ENCODE results near the gene GUCY1A2.
"Not testable (repeated sequence)": the region's sequence is repeated elsewhere in the genome, so short reads cannot be mapped to it uniquely, and the experiment has no call there.

The GUCY1A2 gene

DNA sequence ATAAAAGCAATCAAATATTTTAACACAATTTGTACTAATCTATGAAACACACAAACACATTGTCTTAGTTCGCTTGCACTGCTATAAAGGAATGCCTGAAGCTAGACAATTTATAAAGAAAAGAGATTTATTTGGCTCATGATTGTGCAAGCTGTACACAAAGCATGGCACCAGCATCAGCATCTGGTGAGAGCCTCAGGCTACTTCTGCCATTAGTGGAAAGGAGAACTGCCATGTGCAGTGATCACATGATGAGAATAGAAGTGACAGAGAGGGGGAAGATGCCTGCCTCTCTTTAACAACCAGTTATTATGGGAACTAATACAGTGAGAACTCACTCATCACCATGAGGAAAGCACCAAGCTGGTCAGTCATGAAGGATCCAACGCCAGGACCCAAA is 105.1 kb downstream of the GUCY1A2 start:
- Histone ChIP-seq H3K4me2 (ENCODE audit: insufficient read depth, low read length) (no peak overlapping the region), H4K20me1 (ENCODE audit: insufficient read depth, low read length) (no peaks in the 10 kb centered on the region), H3K4me1 (ENCODE audit: insufficient read depth, low read length) (no peaks in the 10 kb centered on the region), H3K36me3 (ENCODE audit: insufficient read depth, low read length) (no peaks in the 10 kb centered on the region), H3K9me3 (ENCODE audit: insufficient read depth, low read length, severe bottlenecking) (peaks cover 2% of the 10 kb centered on the region), H3K4me3 (ENCODE audit: low read depth in 1 of 2, low read length in 2 of 2) (no peak overlapping the region), H3K27ac (ENCODE audit: low read length) (no peak overlapping the region), H2AFZ (ENCODE audit: low read depth, low read length) (no peak overlapping the region), H3K9ac (ENCODE audit: low read depth, low read length) (no peak overlapping the region), H3K27me3 (ENCODE audit: insufficient read depth, low read length, poor library complexity) (no peaks in the 10 kb centered on the region), H3K79me2 (ENCODE audit: insufficient read depth, low read length) (no peaks in the 10 kb centered on the region)
- ATAC-seq (ENCODE audit: insufficient read depth, low read depth) (no peak), DNase-seq (no peak)
- TF ChIP-seq, protein P1, sequence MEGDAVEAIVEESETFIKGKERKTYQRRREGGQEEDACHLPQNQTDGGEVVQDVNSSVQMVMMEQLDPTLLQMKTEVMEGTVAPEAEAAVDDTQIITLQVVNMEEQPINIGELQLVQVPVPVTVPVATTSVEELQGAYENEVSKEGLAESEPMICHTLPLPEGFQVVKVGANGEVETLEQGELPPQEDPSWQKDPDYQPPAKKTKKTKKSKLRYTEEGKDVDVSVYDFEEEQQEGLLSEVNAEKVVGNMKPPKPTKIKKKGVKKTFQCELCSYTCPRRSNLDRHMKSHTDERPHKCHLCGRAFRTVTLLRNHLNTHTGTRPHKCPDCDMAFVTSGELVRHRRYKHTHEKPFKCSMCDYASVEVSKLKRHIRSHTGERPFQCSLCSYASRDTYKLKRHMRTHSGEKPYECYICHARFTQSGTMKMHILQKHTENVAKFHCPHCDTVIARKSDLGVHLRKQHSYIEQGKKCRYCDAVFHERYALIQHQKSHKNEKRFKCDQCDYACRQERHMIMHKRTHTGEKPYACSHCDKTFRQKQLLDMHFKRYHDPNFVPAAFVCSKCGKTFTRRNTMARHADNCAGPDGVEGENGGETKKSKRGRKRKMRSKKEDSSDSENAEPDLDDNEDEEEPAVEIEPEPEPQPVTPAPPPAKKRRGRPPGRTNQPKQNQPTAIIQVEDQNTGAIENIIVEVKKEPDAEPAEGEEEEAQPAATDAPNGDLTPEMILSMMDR (IDR thresholded peaks at IDR 0.05; ENCODE audit: borderline replicate concordance, extremely low read depth, low read length, poor library complexity, severe bottlenecking): no peak
- no peak for TF ChIP-seq EZH2 (IDR thresholded peaks at IDR 0.05; ENCODE audit: borderline replicate concordance, low read depth, low read length, severe bottlenecking)

DNA sequence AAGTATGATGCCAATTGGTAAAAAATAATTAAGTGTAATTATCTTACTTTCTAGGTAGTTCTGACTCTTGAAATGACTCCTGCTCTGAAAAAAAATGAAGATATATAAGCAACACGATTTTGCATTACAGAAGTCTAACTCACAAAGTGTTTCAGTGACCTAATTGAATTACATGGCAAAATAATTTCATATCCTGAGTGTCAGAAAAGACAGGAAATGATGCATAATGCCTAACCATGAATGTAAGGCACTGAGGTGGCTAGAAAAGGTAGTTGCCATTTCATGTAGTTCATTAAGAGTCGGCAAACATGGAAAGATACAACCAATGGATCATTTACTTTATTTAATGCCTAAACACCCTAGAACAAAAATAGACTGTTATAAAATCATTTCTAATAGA is 113.5 kb downstream of the GUCY1A2 start:
- DNase-seq (no peak), ATAC-seq (ENCODE audit: insufficient read depth, low read depth) (no peak)
- Histone ChIP-seq H3K4me1 (ENCODE audit: insufficient read depth, low read length) (no peaks in the 10 kb centered on the region), H3K27ac (ENCODE audit: low read length) (no peak overlapping the region), H3K9me3 (ENCODE audit: insufficient read depth, low read length, severe bottlenecking) (no peaks in the 10 kb centered on the region), H3K4me2 (ENCODE audit: insufficient read depth, low read length) (no peak overlapping the region), H4K20me1 (ENCODE audit: insufficient read depth, low read length) (no peaks in the 10 kb centered on the region), H3K4me3 (ENCODE audit: low read depth in 1 of 2, low read length in 2 of 2) (no peak overlapping the region), H3K27me3 (ENCODE audit: insufficient read depth, low read length, poor library complexity) (no peaks in the 10 kb centered on the region), H2AFZ (ENCODE audit: low read depth, low read length) (no peak overlapping the region), H3K79me2 (ENCODE audit: insufficient read depth, low read length) (no peaks in the 10 kb centered on the region), H3K9ac (ENCODE audit: low read depth, low read length) (no peak overlapping the region), H3K36me3 (ENCODE audit: insufficient read depth, low read length) (no peaks in the 10 kb centered on the region)
- no peak for TF ChIP-seq EZH2 (IDR thresholded peaks at IDR 0.05; ENCODE audit: borderline replicate concordance, low read depth, low read length, severe bottlenecking)

DNA sequence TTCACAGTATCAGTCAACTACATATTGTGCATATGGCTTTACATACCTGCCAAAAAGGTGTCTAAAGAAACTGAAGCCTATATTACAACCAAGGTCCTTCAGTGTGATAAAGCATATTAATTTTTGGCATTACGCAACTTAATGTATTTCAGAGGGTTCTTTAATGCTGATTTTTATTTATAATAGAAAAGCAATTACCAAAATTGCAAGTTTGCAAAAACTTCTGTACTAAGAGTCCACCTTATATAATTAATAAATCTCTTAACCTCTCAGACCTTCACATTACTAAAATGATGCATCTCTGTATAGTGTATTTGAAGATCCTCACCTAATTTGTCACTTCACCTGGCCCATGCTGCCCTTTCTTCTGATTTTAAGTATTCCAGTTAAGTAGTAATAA is 128.6 kb downstream of the GUCY1A2 start:
- no peak for TF ChIP-seq EZH2 (IDR thresholded peaks at IDR 0.05; ENCODE audit: borderline replicate concordance, low read depth, low read length, severe bottlenecking)
- TF ChIP-seq, protein P1 (IDR thresholded peaks at IDR 0.05; ENCODE audit: borderline replicate concordance, extremely low read depth, low read length, poor library complexity, severe bottlenecking): no peak
- H3K9me3 ChIP-seq (ENCODE audit: insufficient read depth, low read length, severe bottlenecking): no peaks in the 10 kb centered on the region
- H3K27ac ChIP-seq (ENCODE audit: low read length): no peak overlapping the region
- H4K20me1 ChIP-seq (ENCODE audit: insufficient read depth, low read length): no peaks in the 10 kb centered on the region
- H3K27me3 ChIP-seq (ENCODE audit: insufficient read depth, low read length, poor library complexity): no peaks in the 10 kb centered on the region
- ATAC-seq (ENCODE audit: insufficient read depth, low read depth): no peak
- no peak for DNase-seq
- H2AFZ ChIP-seq (ENCODE audit: low read depth, low read length): no peak overlapping the region
- no peaks in the 10 kb centered on the region for H3K79me2 ChIP-seq (ENCODE audit: insufficient read depth, low read length)
- no peaks in the 10 kb centered on the region for H3K36me3 ChIP-seq (ENCODE audit: insufficient read depth, low read length)
- no peaks in the 10 kb centered on the region for H3K4me1 ChIP-seq (ENCODE audit: insufficient read depth, low read length)
- H3K4me2 ChIP-seq (ENCODE audit: insufficient read depth, low read length): no peak overlapping the region
- no peak overlapping the region for H3K4me3 ChIP-seq (ENCODE audit: low read depth in 1 of 2, low read length in 2 of 2)
- H3K9ac ChIP-seq (ENCODE audit: low read depth, low read length): no peak overlapping the region

DNA sequence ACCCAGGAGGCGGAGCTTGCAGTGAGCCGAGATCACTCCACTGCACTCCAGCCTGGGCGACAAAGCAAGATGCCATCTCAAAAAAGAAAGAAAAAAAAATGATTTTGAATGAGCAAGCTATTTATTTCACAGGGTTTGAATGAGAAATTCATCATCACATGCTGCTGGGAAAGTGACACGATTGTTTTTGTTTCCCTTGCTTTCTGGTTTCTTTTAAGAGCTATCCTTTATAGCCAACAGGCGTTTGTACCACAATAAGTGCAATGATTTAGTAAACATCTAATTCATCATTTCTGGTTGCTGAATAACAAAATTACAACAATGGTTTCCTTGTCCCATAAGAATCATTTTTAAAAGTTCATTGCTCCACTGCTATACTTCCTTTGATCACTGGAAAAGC is 129.9 kb downstream of the GUCY1A2 start:
- Histone ChIP-seq H3K27me3 (ENCODE audit: insufficient read depth, low read length, poor library complexity) (no peaks in the 10 kb centered on the region), H3K4me3 (ENCODE audit: low read depth in 1 of 2, low read length in 2 of 2) (no peak overlapping the region), H3K79me2 (ENCODE audit: insufficient read depth, low read length) (no peaks in the 10 kb centered on the region), H3K4me2 (ENCODE audit: insufficient read depth, low read length) (no peak overlapping the region), H3K9ac (ENCODE audit: low read depth, low read length) (no peak overlapping the region), H3K4me1 (ENCODE audit: insufficient read depth, low read length) (no peaks in the 10 kb centered on the region), H3K27ac (ENCODE audit: low read length) (no peak overlapping the region), H3K36me3 (ENCODE audit: insufficient read depth, low read length) (no peaks in the 10 kb centered on the region), H4K20me1 (ENCODE audit: insufficient read depth, low read length) (no peaks in the 10 kb centered on the region), H2AFZ (ENCODE audit: low read depth, low read length) (no peak overlapping the region), H3K9me3 (ENCODE audit: insufficient read depth, low read length, severe bottlenecking) (no peaks in the 10 kb centered on the region)
- DNase-seq (no peak), ATAC-seq (ENCODE audit: insufficient read depth, low read depth) (no peak)
- TF ChIP-seq EZH2 (IDR thresholded peaks at IDR 0.05; ENCODE audit: borderline replicate concordance, low read depth, low read length, severe bottlenecking): no peak
- TF ChIP-seq, protein P1 (IDR thresholded peaks at IDR 0.05; ENCODE audit: borderline replicate concordance, extremely low read depth, low read length, poor library complexity, severe bottlenecking): no peak

DNA sequence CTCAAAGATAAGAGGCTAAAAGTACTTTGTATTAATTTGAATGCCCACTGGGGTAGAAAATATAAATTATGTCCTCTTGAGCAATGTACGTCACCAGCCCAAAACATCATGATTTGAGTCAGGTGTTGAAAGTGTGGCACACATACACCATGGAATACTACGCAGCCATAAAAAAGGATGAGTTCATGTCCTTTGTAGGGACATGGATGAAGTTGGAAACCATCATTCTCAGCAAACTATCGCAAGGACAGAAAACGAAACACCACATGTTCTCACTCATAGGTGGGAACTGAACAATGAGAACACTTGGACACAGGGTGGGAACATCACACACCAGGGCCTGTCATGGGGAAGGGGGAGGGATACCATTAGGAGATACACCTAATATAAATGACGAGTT is 134.6 kb downstream of the GUCY1A2 start:
- not testable (repeated sequence) for DNase-seq; H4K20me1 ChIP-seq (ENCODE audit: insufficient read depth, low read length); H3K27ac ChIP-seq (ENCODE audit: low read length); H2AFZ ChIP-seq (ENCODE audit: low read depth, low read length); H3K27me3 ChIP-seq (ENCODE audit: insufficient read depth, low read length, poor library complexity); H3K9me3 ChIP-seq (ENCODE audit: insufficient read depth, low read length, severe bottlenecking); H3K4me3 ChIP-seq (ENCODE audit: low read depth in 1 of 2, low read length in 2 of 2); H3K79me2 ChIP-seq (ENCODE audit: insufficient read depth, low read length); H3K4me1 ChIP-seq (ENCODE audit: insufficient read depth, low read length); H3K4me2 ChIP-seq (ENCODE audit: insufficient read depth, low read length); H3K36me3 ChIP-seq (ENCODE audit: insufficient read depth, low read length); H3K9ac ChIP-seq (ENCODE audit: low read depth, low read length); ATAC-seq (ENCODE audit: insufficient read depth, low read depth)

Data from DND-41 (cell line).